GM18858 (cell line): ENCODE results near the gene FSTL4.

ENCODE experiments used
- ATAC-seq: cut with Tn5 transposase; IDR thresholded peaks from one replicate; pipeline ENCODE4 v1.9.1; 2021; ENCODE audit not compliant: unreplicated experiment

Gene FSTL4

GRCh38 chr5:133611357-133612248 is 738 bp downstream of the FSTL4 start:
- ATAC-seq = no peak

- ATAC-seq = no peak
Observed at GRCh38 chr5:133610489-133611356, 1.6 kb downstream of the FSTL4 start.

GRCh38 chr5:133607451-133607850 is 4.9 kb downstream of the FSTL4 start:
- ATAC-seq = no peak

GRCh38 chr5:133606835-133607234 is 5.5 kb downstream of the FSTL4 start:
- ATAC-seq = no peak

GRCh38 chr5:133605323-133605722 is 7.0 kb downstream of the FSTL4 start:
- ATAC-seq = no peak

GRCh38 chr5:133603711-133604110 is 8.6 kb downstream of the FSTL4 start:
- no peak for ATAC-seq

GRCh38 chr5:133602835-133603380 is 9.4 kb downstream of the FSTL4 start:
- no peak for ATAC-seq

GRCh38 chr5:133599600-133599999 is 12.7 kb downstream of the FSTL4 start:
- ATAC-seq = no peak

- no peak for ATAC-seq
Observed at GRCh38 chr5:133599044-133599443, 13.3 kb downstream of the FSTL4 start.

GRCh38 chr5:133596049-133596448 is 16.3 kb downstream of the FSTL4 start:
- no peak for ATAC-seq

GRCh38 chr5:133595465-133595864 is 16.9 kb downstream of the FSTL4 start:
- ATAC-seq = no peak

- ATAC-seq = no peak
Observed at GRCh38 chr5:133589286-133589685, 23.1 kb downstream of the FSTL4 start.

- ATAC-seq = no peak
Observed at GRCh38 chr5:133582971-133583370, 29.4 kb downstream of the FSTL4 start.

GRCh38 chr5:133581918-133582317 is 30.4 kb downstream of the FSTL4 start:
- no peak for ATAC-seq

GRCh38 chr5:133581348-133581747 is 31.0 kb downstream of the FSTL4 start:
- no peak for ATAC-seq

GRCh38 chr5:133580618-133581017 is 31.7 kb downstream of the FSTL4 start:
- ATAC-seq = no peak

- ATAC-seq = no peak
Observed at GRCh38 chr5:133579766-133580165, 32.6 kb downstream of the FSTL4 start.

GRCh38 chr5:133569347-133569746 is 43.0 kb downstream of the FSTL4 start:
- ATAC-seq = no peak

- ATAC-seq = no peak
Observed at GRCh38 chr5:133565993-133566392, 46.3 kb downstream of the FSTL4 start.

- ATAC-seq = no peak
Observed at GRCh38 chr5:133564921-133565565, 47.3 kb downstream of the FSTL4 start.

- no peak for ATAC-seq
Observed at GRCh38 chr5:133562554-133562953, 49.8 kb downstream of the FSTL4 start.
